Activated CD4-positive, CD25-positive, alpha-beta regulatory T cell treated with anti-CD3 and anti-CD28 coated beads, Interleukin-2, amount 50 U/mL, for 24 hours (primary cell): Measurements from ENCODE around the gene PTH1R.

Source experiments
- ATAC-seq, 2 donors: fragments of 150-1000 bp; cut with Tn5 transposase; one replicate each; pipeline ENCODE4 v1.10.0; 2021; ENCODE audit warnings: mild to moderate bottlenecking in 1 of 2, moderate library complexity in 1 of 2

Gene PTH1R

DNA sequence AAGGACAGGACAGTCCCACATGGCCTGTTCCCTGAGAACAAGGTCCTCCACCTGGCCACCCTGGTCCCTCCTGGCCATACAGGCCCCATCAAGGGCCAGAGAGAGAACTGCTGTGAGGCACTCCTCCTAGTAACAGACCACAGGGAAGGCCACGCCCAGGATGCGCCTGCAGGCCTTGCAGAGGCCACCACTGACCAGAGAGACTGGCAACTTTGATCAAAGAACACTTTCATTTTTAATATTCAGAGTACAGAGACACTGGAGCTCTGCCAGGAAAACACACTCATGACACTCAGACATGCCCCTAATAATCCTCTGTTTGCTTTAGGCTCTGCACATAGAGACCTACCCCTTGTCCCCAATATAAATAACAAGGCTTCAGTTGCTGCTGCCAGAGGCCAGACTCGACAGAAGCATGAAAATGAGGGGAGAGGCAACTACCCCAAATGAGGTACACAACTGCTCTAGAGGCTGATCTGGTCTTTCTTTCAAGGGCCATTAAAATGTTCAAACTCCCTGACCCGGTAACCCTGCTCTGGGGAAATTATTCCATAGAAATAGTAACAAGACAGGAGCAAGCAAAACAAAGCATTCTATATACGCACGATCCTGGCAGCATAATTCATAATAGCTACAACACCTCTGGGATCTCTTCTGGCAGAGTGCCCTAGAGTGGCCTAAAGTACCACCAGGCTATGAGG is 54.3 kb downstream of the PTH1R start:
- ATAC-seq = peak in 1 of 2 donors; percentile 16

DNA sequence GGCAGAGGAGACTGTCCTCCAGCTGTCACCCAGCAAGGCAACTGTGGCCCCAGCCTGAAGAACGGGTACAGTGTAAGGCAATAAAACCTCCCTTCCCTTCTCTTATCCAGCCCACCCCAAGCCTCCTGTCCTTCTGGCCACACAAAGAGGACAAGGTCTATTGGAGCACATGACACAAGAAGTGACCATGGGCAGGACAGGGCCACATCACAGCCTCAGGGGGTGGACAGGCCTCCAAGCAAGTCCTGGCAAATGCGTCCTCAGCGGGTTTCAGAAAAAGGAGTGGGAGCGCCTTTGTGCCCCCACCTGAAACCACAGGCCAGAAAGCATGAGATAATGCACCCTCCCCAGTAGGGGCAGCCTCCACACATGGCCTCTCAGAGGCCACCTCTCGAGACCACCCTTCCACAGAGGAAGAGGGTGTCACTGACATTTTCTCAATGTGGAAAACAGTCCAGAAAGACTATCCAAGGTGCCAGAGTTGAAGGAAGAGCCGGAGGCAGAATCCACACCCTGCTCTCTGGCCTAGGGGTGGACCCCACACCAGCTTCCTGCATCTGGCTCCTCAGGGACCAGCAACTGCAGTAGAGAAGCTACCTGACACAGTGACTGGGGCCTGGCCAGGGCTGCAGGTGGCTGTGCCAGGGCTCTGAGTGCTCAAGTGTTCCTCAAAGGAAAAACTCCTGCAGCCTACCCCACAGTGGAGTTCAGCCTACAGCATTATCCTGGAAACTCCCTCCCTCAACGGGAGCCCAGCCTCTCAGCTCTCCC is 55.1 kb downstream of the PTH1R start:
- no peak for ATAC-seq

- ATAC-seq = no peak
Measured at GRCh38 chr3:46933261-46933660, 55.7 kb downstream of the PTH1R start.

DNA sequence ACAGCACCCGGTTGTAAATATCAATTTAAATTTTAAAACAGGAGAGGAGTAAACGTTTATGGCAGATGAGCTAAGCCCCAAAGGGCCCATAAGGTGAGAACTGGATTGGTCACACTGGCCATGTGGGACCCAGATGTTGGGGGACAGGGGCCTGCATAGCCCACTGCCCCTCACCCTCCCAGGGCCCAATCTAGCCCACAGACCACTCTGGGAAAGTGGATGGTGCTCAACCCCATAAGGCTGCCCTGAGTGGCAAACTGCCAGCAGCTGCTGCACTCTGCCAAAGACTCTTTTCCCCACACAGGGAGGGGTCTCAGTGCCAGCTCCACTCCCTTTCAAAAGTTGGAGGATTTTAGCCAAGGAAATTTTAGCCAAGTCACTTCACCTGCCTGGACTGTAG is 56.6 kb downstream of the PTH1R start:
- ATAC-seq = no peak

- ATAC-seq = no peak
Measured at GRCh38 chr3:46934498-46935167, 57.1 kb downstream of the PTH1R start.

GRCh38 chr3:46935168-46935858 is 57.8 kb downstream of the PTH1R start:
- peak; percentile 23 to 39 for ATAC-seq

DNA sequence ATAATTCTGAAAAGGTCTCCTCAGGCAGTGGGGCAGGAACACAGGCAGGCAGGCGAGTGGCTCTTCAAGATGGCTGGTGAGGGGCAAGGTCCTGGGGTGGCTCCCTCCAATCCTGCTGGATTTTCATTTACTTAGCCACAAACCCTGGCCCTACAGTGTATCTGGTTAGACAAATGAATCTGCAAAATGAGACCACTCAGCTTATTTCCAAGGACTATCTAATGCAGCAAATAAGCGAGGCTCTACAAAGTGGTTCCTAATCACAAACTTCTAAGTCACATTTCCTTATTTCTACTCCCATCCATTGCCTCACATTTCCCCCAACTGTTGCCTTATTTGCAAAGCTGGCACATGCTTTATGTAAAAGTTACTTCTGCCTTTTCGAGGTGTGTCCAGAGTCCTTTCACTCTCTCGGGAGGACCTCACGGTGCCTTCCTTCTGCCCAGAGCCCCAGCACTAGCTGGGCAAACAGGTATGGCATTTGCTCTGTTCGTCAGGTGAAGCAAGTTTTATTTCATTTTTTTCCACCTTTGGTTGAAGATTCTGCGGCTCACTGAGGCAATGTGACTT is 58.6 kb downstream of the PTH1R start:
- no peak for ATAC-seq

- ATAC-seq = no peak
Measured at GRCh38 chr3:46936733-46937250, 59.3 kb downstream of the PTH1R start.

- no peak for ATAC-seq
Measured at GRCh38 chr3:46938118-46938517, 60.6 kb downstream of the PTH1R start.

GRCh38 chr3:46939578-46940445 is 62.3 kb downstream of the PTH1R start:
- ATAC-seq = no peak

DNA sequence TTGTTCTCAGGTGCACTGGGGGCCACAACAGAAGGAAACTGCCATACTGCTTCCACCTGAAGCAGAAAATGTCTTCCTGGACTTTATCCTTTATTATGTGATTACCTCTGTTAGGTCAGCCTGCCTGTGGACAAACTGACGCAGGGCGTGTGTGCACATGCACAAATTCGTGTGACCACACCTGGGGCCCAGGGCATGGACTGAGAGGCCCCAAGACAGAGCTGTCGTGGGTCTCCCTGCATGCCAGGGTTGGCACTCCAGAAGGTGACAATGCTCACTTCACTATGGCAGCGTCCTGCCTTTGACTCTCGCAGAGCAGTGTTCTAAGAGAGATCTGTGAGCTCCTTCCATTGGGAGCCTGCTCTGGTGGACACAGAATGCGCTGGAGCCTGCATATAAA is 64.6 kb downstream of the PTH1R start:
- no peak for ATAC-seq

DNA sequence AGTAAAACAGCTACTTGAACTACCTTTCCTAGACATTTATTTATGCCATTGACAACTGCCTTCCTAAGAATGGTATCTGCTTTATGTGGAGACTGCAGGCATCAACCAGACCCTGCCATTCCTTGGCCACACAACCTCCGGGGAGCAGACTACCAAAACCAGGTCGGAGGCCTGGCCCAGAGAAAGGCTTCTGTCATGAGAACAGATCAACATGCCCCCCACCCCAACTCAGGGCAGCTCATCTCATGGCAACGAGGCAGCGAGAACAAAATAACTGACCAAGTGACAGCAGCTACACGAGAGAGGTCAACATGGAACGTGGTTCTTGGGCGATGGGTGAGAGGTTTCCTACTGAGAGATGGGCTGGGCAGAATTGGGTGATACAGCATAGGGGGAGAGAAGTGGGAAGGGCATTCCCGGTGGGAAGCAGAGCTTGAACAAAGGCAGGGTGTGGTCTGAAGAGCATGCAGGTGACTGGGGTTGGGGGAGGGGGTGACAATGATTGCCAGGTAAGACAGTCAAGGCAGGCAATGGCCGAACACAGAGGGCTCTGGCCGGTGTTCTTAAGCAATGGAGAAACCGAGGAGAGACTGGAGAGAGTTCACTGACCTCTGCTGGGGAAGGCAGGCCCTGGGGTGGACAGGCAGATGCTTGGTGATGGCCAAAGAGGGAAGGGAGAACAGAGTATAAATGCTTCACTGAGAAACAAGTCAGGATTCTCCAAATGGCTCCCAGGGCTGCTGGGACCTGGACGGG is 65.1 kb downstream of the PTH1R start:
- ATAC-seq = no peak

- ATAC-seq = no peak
Measured at GRCh38 chr3:46943237-46944187, 66.0 kb downstream of the PTH1R start.

GRCh38 chr3:46944191-46944590 is 66.7 kb downstream of the PTH1R start:
- no peak for ATAC-seq

GRCh38 chr3:46946416-46946815 is 68.9 kb downstream of the PTH1R start:
- no peak for ATAC-seq

DNA sequence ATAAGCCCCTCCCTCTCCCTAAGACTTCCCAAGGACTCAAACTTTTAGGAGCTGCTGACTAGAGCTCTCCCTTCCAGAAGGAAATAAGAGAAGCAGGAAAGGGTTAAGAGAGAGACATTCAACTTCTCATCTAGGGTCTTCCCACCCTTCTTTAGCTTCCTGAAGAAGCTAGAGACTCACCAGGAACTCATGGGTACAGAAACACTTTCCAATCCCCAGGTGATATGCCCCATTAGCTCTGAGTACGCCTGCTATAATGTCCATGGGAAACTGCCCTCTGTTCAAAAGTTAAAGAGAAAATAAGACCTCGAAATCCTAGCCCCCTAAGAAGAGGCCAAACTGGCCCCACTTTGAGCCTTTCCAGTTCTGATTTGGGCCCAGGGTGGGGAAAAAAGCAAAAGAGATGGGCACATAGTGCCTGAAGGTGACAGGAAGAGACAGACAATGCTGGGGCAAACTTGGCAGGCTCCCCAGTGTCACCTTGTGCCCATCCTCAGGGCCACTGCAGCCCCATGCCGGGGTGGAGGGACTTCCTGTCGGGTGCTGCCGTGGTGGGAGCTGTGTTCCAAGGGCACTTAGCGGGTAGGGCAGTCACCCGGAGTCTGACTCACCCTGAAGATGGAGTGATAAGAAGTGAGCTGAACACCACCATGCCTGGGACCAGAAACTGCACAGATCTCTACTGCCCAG is 69.5 kb downstream of the PTH1R start:
- peak; percentile 77 to 84 for ATAC-seq

DNA sequence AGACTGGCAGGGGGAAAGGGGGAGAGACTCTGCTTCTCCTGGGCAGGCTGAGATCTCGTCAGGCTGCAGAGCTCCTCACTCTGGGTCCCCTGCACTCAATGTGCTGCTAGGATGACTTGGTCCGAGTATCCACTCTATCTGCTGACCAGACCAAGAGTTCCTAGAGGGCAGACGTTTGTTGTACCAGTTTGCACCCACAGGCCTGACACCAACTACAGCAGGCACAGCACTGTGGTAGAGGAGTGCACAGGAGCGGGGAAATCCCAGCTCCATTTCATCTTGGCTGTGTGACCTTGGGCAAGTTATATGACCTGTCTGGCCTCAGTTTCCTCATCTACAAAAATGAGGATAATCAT is 70.0 kb downstream of the PTH1R start:
- peak; percentile 4 to 8 for ATAC-seq

DNA sequence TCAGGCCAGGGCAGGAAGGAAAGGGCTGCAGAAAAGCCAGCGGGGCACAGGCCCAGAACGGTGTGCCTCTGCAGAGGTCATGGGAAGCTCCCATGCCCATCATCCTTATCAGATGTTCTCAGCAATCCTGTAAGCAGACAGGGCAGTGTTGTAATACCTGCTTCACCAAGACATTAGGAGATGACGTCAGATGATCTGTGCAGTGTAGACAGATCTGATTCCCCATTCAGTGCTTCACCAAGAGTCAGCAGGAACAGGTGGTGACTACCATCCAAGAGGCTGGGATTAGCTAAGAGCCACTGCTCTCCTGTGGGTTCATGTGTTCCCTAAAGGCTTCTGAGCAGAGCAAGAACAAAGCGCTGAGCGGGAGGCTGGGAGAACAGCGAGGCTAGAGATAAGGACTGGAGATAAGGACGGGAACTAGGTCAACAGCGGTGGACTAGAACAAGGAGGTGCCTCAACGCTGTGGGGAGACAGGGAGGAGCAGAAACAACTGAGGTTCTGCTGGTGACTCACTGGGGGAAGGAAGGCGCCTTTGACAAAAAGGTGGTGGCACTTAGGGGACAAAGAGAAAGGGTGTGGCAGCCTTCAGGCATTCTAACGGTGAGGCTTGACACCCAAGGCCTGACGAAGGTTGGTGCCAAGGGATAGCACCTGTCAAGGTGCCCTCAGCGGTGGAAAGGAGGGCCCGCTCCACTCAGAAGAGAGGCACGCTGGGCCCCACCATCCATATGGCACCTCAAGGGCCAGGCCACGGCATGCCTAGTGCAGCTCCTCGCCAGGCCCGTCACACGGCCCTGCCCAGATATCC is 70.7 kb downstream of the PTH1R start:
- ATAC-seq = peak; percentile 69 to 76
